HG03060 (cell line): ENCODE results near the gene SORCS2.

ENCODE experiments used
- ATAC-seq: cut with Tn5 transposase; IDR thresholded peaks from one replicate; pipeline ENCODE4 v1.9.1; 2021; ENCODE audit warnings: low read depth, moderate number of reproducible peaks; ENCODE audit not compliant: unreplicated experiment

The SORCS2 gene

GRCh38 chr4:7183780-7184460 is 8.4 kb upstream of the SORCS2 start:
- ATAC-seq = no peak

- no peak for ATAC-seq
Measured at GRCh38 chr4:7185487-7186030, 6.8 kb upstream of the SORCS2 start.

- no peak for ATAC-seq
Measured at GRCh38 chr4:7186031-7186430, 6.3 kb upstream of the SORCS2 start.

- no peak for ATAC-seq
Measured at GRCh38 chr4:7186516-7187167, 5.7 kb upstream of the SORCS2 start.

GRCh38 chr4:7187168-7187535 is 5.2 kb upstream of the SORCS2 start:
- ATAC-seq = no peak

GRCh38 chr4:7187691-7188090 is 4.6 kb upstream of the SORCS2 start:
- ATAC-seq = no peak

GRCh38 chr4:7189066-7189465 is 3.3 kb upstream of the SORCS2 start:
- no peak for ATAC-seq

GRCh38 chr4:7189475-7190277 is 2.7 kb upstream of the SORCS2 start:
- ATAC-seq = no peak

- ATAC-seq = no peak
Measured at GRCh38 chr4:7190278-7190594, 2.1 kb upstream of the SORCS2 start.

- no peak for ATAC-seq
Measured at GRCh38 chr4:7190691-7191545, 1.4 kb upstream of the SORCS2 start.

- ATAC-seq = no peak
Measured at GRCh38 chr4:7191546-7192251, 639 bp upstream of the SORCS2 start.

- ATAC-seq = no peak
Measured at GRCh38 chr4:7193030-7193958, 956 bp downstream of the SORCS2 start.

GRCh38 chr4:7194251-7195140 is 2.2 kb downstream of the SORCS2 start:
- ATAC-seq = no peak

- ATAC-seq = no peak
Measured at GRCh38 chr4:7195141-7195515, 2.8 kb downstream of the SORCS2 start.

- ATAC-seq = no peak
Measured at GRCh38 chr4:7195546-7196287, 3.4 kb downstream of the SORCS2 start.

- no peak for ATAC-seq
Measured at GRCh38 chr4:7196288-7196651, 3.9 kb downstream of the SORCS2 start.

- ATAC-seq = no peak
Measured at GRCh38 chr4:7196736-7197135, 4.4 kb downstream of the SORCS2 start.
